GM19239 (cell line): Measurements from ENCODE around the gene THSD4.
"Not testable (repeated sequence)": the region's sequence is repeated elsewhere in the genome, so short reads cannot be mapped to it uniquely, and the experiment has no call there.

Experiments used
- DNase-seq: peaks from one replicate; pipeline ENCODE4 v3.0.0; 2011; ENCODE audit warnings: low spot score; ENCODE audit not compliant: insufficient read length
- FAIRE-seq: peaks from 2 replicates; lab custom pipeline; 2011; peaks lifted over from hg19 to GRCh38; lab: Jason Lieb, UNC

Gene THSD4

GRCh38 chr15:71244250-71244649, 129.0 kb downstream of the THSD4 start:
- FAIRE-seq (no peak), DNase-seq (no peak)

- DNase-seq (no peak), FAIRE-seq (no peak)
These were observed 130.3 kb downstream of the THSD4 start for GRCh38 chr15:71245588-71245987.

- FAIRE-seq (no peak), DNase-seq (no peak)
These were observed 133.1 kb downstream of the THSD4 start for GRCh38 chr15:71248386-71248785.

- DNase-seq (no peak), FAIRE-seq (no peak)
These were observed 134.7 kb downstream of the THSD4 start for GRCh38 chr15:71249986-71250385.

- FAIRE-seq: no peak
These were observed 135.8 kb downstream of the THSD4 start for GRCh38 chr15:71250936-71251583.

GRCh38 chr15:71251584-71252043, 136.3 kb downstream of the THSD4 start:
- DNase-seq (no peak), FAIRE-seq (no peak)

More at GRCh38 chr15:71250936-71251583, 135.8 kb downstream of the THSD4 start:
- DNase-seq: no peak

- no peak for DNase-seq
- FAIRE-seq: no peak
These were observed 136.9 kb downstream of the THSD4 start for GRCh38 chr15:71252044-71252739.

GRCh38 chr15:71252740-71253047, 137.4 kb downstream of the THSD4 start:
- no peak for DNase-seq
- no peak for FAIRE-seq

GRCh38 chr15:71254491-71254890, 139.2 kb downstream of the THSD4 start:
- DNase-seq: no peak

GRCh38 chr15:71256934-71257664, 141.8 kb downstream of the THSD4 start:
- FAIRE-seq: no peak

More at GRCh38 chr15:71254491-71254890, 139.2 kb downstream of the THSD4 start:
- FAIRE-seq: no peak

GRCh38 chr15:71259866-71260265, 144.6 kb downstream of the THSD4 start:
- no peak for DNase-seq
- no peak for FAIRE-seq

More at GRCh38 chr15:71256934-71257664, 141.8 kb downstream of the THSD4 start:
- no peak for DNase-seq

GRCh38 chr15:71261418-71261817, 146.1 kb downstream of the THSD4 start:
- FAIRE-seq (no peak), DNase-seq (no peak)

GRCh38 chr15:71261909-71262308, 146.6 kb downstream of the THSD4 start:
- DNase-seq (no peak), FAIRE-seq (no peak)

GRCh38 chr15:71262599-71262998, 147.3 kb downstream of the THSD4 start:
- no peak for DNase-seq

GRCh38 chr15:71265606-71266005, 150.3 kb downstream of the THSD4 start:
- not testable (repeated sequence) for FAIRE-seq, DNase-seq

More at GRCh38 chr15:71262599-71262998, 147.3 kb downstream of the THSD4 start:
- FAIRE-seq: no peak

- DNase-seq (no peak), FAIRE-seq (no peak)
These were observed 156.1 kb downstream of the THSD4 start for GRCh38 chr15:71271327-71271726.

GRCh38 chr15:71272932-71273331, 157.7 kb downstream of the THSD4 start:
- FAIRE-seq: no peak
- no peak for DNase-seq

- no peak for FAIRE-seq
- DNase-seq: no peak
These were observed 158.6 kb downstream of the THSD4 start for GRCh38 chr15:71273731-71274447.

- DNase-seq (no peak), FAIRE-seq (no peak)
These were observed 159.2 kb downstream of the THSD4 start for GRCh38 chr15:71274448-71274798.

- FAIRE-seq (no peak), DNase-seq (no peak)
These were observed 159.8 kb downstream of the THSD4 start for GRCh38 chr15:71275098-71275497.
